LNCAP (cell line): Measurements from ENCODE around the gene TMEM44.

Experiments used
- TF ChIP-seq, protein P1 (sequence below): fragments of 450-650 bp; IDR thresholded peaks from 2 replicates; pipeline ENCODE4 v1.5.1; 2017; ENCODE audit warnings: mild to moderate bottlenecking

TMEM44 gene

DNA sequence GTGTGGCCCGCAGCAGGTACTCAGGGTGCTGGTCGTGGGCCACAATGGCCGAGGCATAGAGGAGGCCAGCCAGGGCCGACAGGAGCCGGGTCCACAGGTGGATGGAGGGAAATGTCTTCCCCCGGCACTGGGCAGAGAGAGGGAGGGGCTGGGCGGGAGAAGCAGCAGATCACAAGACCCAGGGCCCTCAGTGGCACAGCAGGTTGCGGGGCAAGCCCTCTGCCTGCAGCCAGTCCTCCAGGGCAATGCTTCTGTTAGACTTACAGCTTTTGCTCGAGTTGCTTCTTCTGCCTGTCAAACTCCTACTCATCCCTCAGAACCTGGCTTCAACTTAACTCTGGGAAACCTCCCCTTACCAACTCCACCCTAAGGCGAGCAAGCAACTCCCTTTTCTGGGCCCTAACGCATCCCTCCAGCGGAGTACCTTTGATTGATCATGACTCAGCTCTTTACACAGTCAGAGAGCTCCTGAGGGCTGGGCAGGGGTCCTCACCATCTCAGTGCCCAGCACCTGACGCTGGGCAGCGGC lies 16.0 kb downstream of the TMEM44 start:
- TF ChIP-seq, protein P1, sequence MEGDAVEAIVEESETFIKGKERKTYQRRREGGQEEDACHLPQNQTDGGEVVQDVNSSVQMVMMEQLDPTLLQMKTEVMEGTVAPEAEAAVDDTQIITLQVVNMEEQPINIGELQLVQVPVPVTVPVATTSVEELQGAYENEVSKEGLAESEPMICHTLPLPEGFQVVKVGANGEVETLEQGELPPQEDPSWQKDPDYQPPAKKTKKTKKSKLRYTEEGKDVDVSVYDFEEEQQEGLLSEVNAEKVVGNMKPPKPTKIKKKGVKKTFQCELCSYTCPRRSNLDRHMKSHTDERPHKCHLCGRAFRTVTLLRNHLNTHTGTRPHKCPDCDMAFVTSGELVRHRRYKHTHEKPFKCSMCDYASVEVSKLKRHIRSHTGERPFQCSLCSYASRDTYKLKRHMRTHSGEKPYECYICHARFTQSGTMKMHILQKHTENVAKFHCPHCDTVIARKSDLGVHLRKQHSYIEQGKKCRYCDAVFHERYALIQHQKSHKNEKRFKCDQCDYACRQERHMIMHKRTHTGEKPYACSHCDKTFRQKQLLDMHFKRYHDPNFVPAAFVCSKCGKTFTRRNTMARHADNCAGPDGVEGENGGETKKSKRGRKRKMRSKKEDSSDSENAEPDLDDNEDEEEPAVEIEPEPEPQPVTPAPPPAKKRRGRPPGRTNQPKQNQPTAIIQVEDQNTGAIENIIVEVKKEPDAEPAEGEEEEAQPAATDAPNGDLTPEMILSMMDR = no peak

GRCh38 chr3:194615226-194615625 lies 18.0 kb downstream of the TMEM44 start:
- TF ChIP-seq, protein P1 = no peak

- TF ChIP-seq, protein P1 = no peak
Measured at GRCh38 chr3:194612221-194612620, 21.0 kb downstream of the TMEM44 start.

DNA sequence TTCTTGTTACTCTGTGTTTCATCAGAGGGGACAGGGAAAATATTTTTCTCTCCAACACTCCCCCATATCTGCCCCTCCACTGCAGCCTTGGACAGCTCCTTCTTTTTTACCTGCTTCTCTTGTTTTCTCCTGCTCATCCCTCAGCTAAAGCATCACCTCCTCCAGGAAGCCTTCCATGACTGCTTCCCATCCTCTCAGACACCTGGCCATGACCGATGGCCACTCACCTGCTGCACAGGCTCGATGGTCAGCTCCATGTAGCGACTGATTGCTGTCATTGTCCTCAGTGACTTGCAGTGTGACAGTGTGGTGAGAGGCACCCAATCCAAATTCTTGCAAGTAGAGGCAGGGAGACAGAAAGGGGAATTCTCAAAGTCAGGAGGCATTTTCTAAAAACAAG lies 22.5 kb downstream of the TMEM44 start:
- TF ChIP-seq, protein P1 = no peak

- TF ChIP-seq, protein P1 = no peak
Measured at GRCh38 chr3:194609601-194610000, 23.6 kb downstream of the TMEM44 start.

GRCh38 chr3:194608981-194609380 lies 24.2 kb downstream of the TMEM44 start:
- TF ChIP-seq, protein P1 = no peak

- TF ChIP-seq, protein P1 = no peak
Measured at GRCh38 chr3:194607592-194608389, 25.4 kb downstream of the TMEM44 start.
